SK-N-SH (cell line): ENCODE results near the gene B3GALT6. TPM values are rescaled to one million over a fixed set of nuclear protein-coding genes. Genes with fewer than 3 reads are reported as not detected.

Experiments used
- CTCF ChIA-PET: fragments of 300-600, 350-600 bp; formaldehyde crosslinking; extraction: SDS; loops from one replicate; lab custom pipeline; 2021; lab: Yijun Ruan, JAX
- POLR2A ChIA-PET: fragments of 350-600 bp; sonication (Branson Sonifier 250); formaldehyde crosslinking; extraction: SDS; loops from one replicate; lab custom pipeline; 2020; ENCODE audit warnings: antibody characterized with exemption, inconsistent platforms; lab: Yijun Ruan, JAX
- DNase-seq: peaks from one replicate; pipeline ENCODE4 v3.0.0; 2012
- H2AFZ ChIP-seq: fragments of 200-600 bp; sonication (generic); 2 replicates; pipeline ENCODE4 v1.8.1; 2016; ENCODE audit warnings: antibody characterized with exemption, mild to moderate bottlenecking, low read depth
- H3F3A ChIP-seq: fragments of 200-600 bp; sonication (generic); replicated peaks from 2 replicates; pipeline ENCODE3; 2016; ENCODE audit warnings: antibody characterized with exemption, mild to moderate bottlenecking; ENCODE audit not compliant: insufficient read depth
- H3K27ac ChIP-seq, 2 experiments: fragments of 200-500 bp in 1 of 2; fragments of 200-600 bp in 1 of 2; sonication (Bioruptor generic) in 1 of 2; sonication (generic), shearing (Covaris generic) in 1 of 2; 2 replicates each; pipeline versions ENCODE4 v1.5.1 to v1.6.1; 2014 to 2016; ENCODE audit warnings: low read depth in 2 of 2, inconsistent platforms in 1 of 2, low read length in 1 of 2, mild to moderate bottlenecking in 1 of 2, mixed read lengths in 1 of 2
- H3K27me3 ChIP-seq: fragments of 200-600 bp; sonication (generic), shearing (Covaris generic); 2 replicates; pipeline ENCODE4 v1.6.1; 2016; ENCODE audit warnings: mixed run types; ENCODE audit not compliant: insufficient read depth
- H3K36me3 ChIP-seq, 2 experiments: fragments of 200-500 bp in 1 of 2; fragments of 200-600 bp in 1 of 2; sonication (Bioruptor generic) in 1 of 2; sonication (generic) in 1 of 2; replicated peaks in 1 of 2; 2 replicates each; pipeline versions ENCODE3 to v1.5.1; 2014 to 2016; ENCODE audit warnings: low read length in 1 of 2, mild to moderate bottlenecking in 1 of 2; ENCODE audit not compliant: insufficient read depth in 2 of 2, control insufficient read depth in 1 of 2
- H3K4me1 ChIP-seq, 2 experiments: fragments of 200-500 bp in 1 of 2; fragments of 200-600 bp in 1 of 2; sonication (Bioruptor generic) in 1 of 2; sonication (generic), shearing (Covaris generic) in 1 of 2; 2 replicates each; pipeline versions ENCODE4 v1.5.1 to v1.6.1; 2014 to 2016; ENCODE audit warnings: low read depth in 1 of 2, low read length in 1 of 2, mixed run types in 1 of 2; ENCODE audit not compliant: insufficient read depth in 2 of 2, control insufficient read depth in 1 of 2
- H3K4me2 ChIP-seq: fragments of 200-600 bp; sonication (generic), shearing (Covaris generic); 2 replicates; pipeline ENCODE4 v1.6.1; 2017; ENCODE audit warnings: mixed run types
- H3K4me3 ChIP-seq, 2 experiments: fragments of 200-500 bp in 1 of 2; fragments of 200-600 bp in 1 of 2; sonication (Bioruptor generic) in 1 of 2; sonication (generic), shearing (Covaris generic) in 1 of 2; 2 replicates each; pipeline versions ENCODE4 v1.5.1 to v1.8.1; 2014 to 2016; ENCODE audit warnings: low read depth in 2 of 2, inconsistent platforms in 1 of 2, low read length in 1 of 2, mild to moderate bottlenecking in 1 of 2, mixed read lengths in 1 of 2, moderate library complexity in 1 of 2
- H3K79me2 ChIP-seq: fragments of 200-600 bp; sonication (generic); 2 replicates; pipeline ENCODE4 v1.8.1; 2017; ENCODE audit warnings: mild to moderate bottlenecking; ENCODE audit not compliant: insufficient read depth
- H3K9ac ChIP-seq: fragments of 200-600 bp; sonication (generic); 2 replicates; pipeline ENCODE4 v1.6.1; 2017; ENCODE audit warnings: mixed run types
- H3K9me2 ChIP-seq: fragments of 200-600 bp; sonication (generic); 2 replicates; pipeline ENCODE4 v1.6.1; 2017; ENCODE audit warnings: mixed run types
- H3K9me3 ChIP-seq: fragments of 200-600 bp; sonication (generic); 2 replicates; pipeline ENCODE4 v1.6.1; 2017; ENCODE audit warnings: mixed run types, mild to moderate bottlenecking, moderate library complexity
- H4K20me1 ChIP-seq: fragments of 200-600 bp; sonication (generic); 2 replicates; pipeline ENCODE4 v1.6.1; 2017; ENCODE audit warnings: mild to moderate bottlenecking, mixed run types; ENCODE audit not compliant: insufficient read depth
- CHD2 ChIP-seq: fragments of 150-350 bp; IDR thresholded peaks from 2 replicates; pipeline ENCODE4 v1.6.1; 2018; ENCODE audit warnings: low read length; ENCODE audit not compliant: partially characterized antibody
- ELF1 ChIP-seq: IDR thresholded peaks from 2 replicates; pipeline ENCODE4 v1.4.0; 2012
- MXI1 ChIP-seq: IDR thresholded peaks from 2 replicates; pipeline ENCODE4 v1.6.1; 2012; ENCODE audit warnings: mild to moderate bottlenecking, low read depth, low read length, improper control_type of control experiment
- NRF1 ChIP-seq: IDR thresholded peaks from 2 replicates; pipeline ENCODE4 v1.6.1; 2012; ENCODE audit warnings: low read depth, mild to moderate bottlenecking, low read length
- RCOR1 ChIP-seq: fragments of 150-350 bp; IDR thresholded peaks from 2 replicates; pipeline ENCODE4 v1.6.1; 2017; ENCODE audit warnings: antibody characterized with exemption, low read length
- RXRA ChIP-seq: IDR thresholded peaks from 2 replicates; pipeline ENCODE4 v1.4.0; 2012; ENCODE audit warnings: low read depth, mild to moderate bottlenecking, borderline replicate concordance
- TAF1 ChIP-seq: IDR thresholded peaks from 2 replicates; pipeline ENCODE4 v1.6.1; 2012; ENCODE audit warnings: low read depth, mild to moderate bottlenecking, low read length, moderate library complexity, borderline replicate concordance
- TEAD4 ChIP-seq: IDR thresholded peaks from 2 replicates; pipeline ENCODE4 v1.4.0; 2012; ENCODE audit warnings: mild to moderate bottlenecking, borderline replicate concordance; ENCODE audit not compliant: insufficient read depth
- YY1 ChIP-seq: IDR thresholded peaks from 2 replicates; pipeline ENCODE4 v1.4.0; 2012; ENCODE audit warnings: low read depth, mild to moderate bottlenecking
- WGBS: methylation state at CpG from one replicate; pipeline ENCODE4 v1.1.6; 2017; ENCODE audit warnings: low lambda C conversion rate; 5-methylcytosine and 5-hydroxymethylcytosine counted together
- polyA plus RNA-seq, 3 experiments: library from polyadenylated mRNA; depleted of rRNA; stranded (reverse); fragments of >200 nt; gene quantifications; 2 replicates each; pipeline ENCODE4 v1.2.3, GENCODE V29; 2012
- TF ChIP-seq, protein P1 (sequence below): IDR thresholded peaks from 2 replicates; pipeline ENCODE4 v1.6.1; 2012; ENCODE audit warnings: mild to moderate bottlenecking, low read depth, low read length, moderate library complexity
- TF ChIP-seq, protein P2 (sequence below): IDR thresholded peaks from 2 replicates; pipeline ENCODE4; 2012
- TF ChIP-seq, protein P3 (sequence below): fragments of 200-600 bp; sonication (generic); IDR thresholded peaks from 2 replicates; pipeline ENCODE4 v1.6.1; 2017; ENCODE audit warnings: antibody characterized with exemption, mild to moderate bottlenecking, moderate library complexity

B3GALT6 gene
- polyA plus RNA-seq, 1 of the 3 experiments (the other 2 are of a cell fraction), result 38.8 TPM

DNA sequence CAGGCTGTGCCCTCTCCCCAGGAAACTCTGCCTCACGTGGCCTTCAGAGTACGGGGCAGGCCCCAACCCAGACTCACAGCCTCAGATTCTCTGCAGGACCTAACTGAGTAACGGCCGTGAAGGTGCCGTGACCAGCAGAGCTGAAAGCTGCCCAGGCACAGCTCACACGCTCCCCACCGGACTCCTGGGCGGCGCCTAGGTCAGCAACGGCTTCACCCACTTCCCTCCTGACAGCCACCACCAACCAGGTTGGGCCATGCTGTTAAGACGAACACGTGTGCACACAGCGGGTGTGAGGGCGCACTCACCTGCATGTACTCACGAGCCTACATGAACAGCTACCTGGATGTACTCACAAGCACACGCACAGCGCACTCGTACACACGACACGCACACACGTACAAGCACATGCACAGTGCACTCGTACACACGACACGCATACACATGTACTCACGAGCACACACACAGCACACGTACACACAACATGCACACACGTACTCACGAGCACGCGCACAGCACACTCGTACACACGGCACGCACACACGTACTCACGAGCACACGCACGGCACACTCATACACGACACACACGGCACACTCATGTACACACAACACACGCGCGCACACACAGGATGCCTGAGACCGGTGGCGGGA lies 9.3 kb upstream of the B3GALT6 start:
- H3K27me3 ChIP-seq, result no peaks in the 10 kb centered on the region
- no peak for DNase-seq
- H3K9me3 ChIP-seq, result no peaks in the 10 kb centered on the region
- H3K27ac ChIP-seq, result no peak overlapping the region
- H3K4me3 ChIP-seq, result no peak overlapping the region
- no peaks in the 10 kb centered on the region for H4K20me1 ChIP-seq
- H2AFZ ChIP-seq, result no peak overlapping the region
- peaks cover 13% of the 10 kb centered on the region; the same call in 1 of the 2 replicates for H3K79me2 ChIP-seq
- no peaks in the 10 kb centered on the region for H3K9me2 ChIP-seq
- TF ChIP-seq ELF1, result no peak
- WGBS, result 93% methylated on average over 34 of the region's 44 CpGs
- peaks cover 0 to 53% of the 10 kb centered on the region in 2 experiments for H3K36me3 ChIP-seq
- no peaks in the 10 kb centered on the region for H3F3A ChIP-seq
- ChIA-PET CTCF (no interaction called here), POLR2A (no interaction called here)
- no peak overlapping the region for H3K4me2 ChIP-seq
- no peaks in the 10 kb centered on the region for H3K4me1 ChIP-seq
- H3K9ac ChIP-seq, result no peak overlapping the region

DNA sequence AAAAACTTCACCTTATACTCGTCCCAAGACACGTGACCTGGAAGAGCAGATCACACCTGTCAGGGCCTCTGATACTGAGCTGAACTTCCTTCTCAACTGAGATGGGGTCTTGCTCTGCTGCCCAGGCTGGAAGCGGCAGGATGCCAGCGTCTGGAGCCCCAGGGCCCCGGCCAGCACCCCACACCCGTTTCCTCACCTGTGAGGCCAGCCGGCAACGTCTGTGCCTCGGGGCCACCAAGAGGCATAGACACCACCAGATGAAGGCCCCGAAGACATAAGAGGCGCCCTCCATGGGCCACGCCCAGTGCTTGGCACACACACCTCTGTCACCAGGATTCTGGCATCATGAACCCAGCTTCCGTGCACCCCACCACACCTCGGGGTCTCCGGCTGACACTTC lies 8.7 kb upstream of the B3GALT6 start:
- Histone ChIP-seq H3K4me3 (no peak overlapping the region), H3K9me2 (no peaks in the 10 kb centered on the region), H2AFZ (no peak overlapping the region), H3K27ac (no peak overlapping the region), H3K9ac (no peak overlapping the region), H3K4me2 (no peak overlapping the region), H3K79me2 (peaks cover 18% of the 10 kb centered on the region; the same call in 1 of the 2 replicates), H3K9me3 (no peaks in the 10 kb centered on the region), H4K20me1 (no peaks in the 10 kb centered on the region), H3K36me3 (peaks cover 0 to 54% of the 10 kb centered on the region in 2 experiments), H3K4me1 (no peaks in the 10 kb centered on the region), H3K27me3 (no peaks in the 10 kb centered on the region), H3F3A (no peaks in the 10 kb centered on the region)
- POLR2A ChIA-PET, result no interaction called here
- DNase-seq, result no peak
- 98% methylated on average over 9 of the region's 15 CpGs for WGBS
- no peak for TF ChIP-seq NRF1
- no peak for TF ChIP-seq RCOR1
- TF ChIP-seq, protein P1, sequence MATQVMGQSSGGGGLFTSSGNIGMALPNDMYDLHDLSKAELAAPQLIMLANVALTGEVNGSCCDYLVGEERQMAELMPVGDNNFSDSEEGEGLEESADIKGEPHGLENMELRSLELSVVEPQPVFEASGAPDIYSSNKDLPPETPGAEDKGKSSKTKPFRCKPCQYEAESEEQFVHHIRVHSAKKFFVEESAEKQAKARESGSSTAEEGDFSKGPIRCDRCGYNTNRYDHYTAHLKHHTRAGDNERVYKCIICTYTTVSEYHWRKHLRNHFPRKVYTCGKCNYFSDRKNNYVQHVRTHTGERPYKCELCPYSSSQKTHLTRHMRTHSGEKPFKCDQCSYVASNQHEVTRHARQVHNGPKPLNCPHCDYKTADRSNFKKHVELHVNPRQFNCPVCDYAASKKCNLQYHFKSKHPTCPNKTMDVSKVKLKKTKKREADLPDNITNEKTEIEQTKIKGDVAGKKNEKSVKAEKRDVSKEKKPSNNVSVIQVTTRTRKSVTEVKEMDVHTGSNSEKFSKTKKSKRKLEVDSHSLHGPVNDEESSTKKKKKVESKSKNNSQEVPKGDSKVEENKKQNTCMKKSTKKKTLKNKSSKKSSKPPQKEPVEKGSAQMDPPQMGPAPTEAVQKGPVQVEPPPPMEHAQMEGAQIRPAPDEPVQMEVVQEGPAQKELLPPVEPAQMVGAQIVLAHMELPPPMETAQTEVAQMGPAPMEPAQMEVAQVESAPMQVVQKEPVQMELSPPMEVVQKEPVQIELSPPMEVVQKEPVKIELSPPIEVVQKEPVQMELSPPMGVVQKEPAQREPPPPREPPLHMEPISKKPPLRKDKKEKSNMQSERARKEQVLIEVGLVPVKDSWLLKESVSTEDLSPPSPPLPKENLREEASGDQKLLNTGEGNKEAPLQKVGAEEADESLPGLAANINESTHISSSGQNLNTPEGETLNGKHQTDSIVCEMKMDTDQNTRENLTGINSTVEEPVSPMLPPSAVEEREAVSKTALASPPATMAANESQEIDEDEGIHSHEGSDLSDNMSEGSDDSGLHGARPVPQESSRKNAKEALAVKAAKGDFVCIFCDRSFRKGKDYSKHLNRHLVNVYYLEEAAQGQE, result no peak
- TF ChIP-seq YY1, result no peak
- TF ChIP-seq CHD2, result no peak
- TF ChIP-seq, protein P2, sequence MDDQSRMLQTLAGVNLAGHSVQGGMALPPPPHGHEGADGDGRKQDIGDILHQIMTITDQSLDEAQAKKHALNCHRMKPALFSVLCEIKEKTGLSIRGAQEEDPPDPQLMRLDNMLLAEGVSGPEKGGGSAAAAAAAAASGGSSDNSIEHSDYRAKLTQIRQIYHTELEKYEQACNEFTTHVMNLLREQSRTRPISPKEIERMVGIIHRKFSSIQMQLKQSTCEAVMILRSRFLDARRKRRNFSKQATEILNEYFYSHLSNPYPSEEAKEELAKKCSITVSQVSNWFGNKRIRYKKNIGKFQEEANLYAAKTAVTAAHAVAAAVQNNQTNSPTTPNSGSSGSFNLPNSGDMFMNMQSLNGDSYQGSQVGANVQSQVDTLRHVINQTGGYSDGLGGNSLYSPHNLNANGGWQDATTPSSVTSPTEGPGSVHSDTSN, result no peak
- TF ChIP-seq, protein P3, sequence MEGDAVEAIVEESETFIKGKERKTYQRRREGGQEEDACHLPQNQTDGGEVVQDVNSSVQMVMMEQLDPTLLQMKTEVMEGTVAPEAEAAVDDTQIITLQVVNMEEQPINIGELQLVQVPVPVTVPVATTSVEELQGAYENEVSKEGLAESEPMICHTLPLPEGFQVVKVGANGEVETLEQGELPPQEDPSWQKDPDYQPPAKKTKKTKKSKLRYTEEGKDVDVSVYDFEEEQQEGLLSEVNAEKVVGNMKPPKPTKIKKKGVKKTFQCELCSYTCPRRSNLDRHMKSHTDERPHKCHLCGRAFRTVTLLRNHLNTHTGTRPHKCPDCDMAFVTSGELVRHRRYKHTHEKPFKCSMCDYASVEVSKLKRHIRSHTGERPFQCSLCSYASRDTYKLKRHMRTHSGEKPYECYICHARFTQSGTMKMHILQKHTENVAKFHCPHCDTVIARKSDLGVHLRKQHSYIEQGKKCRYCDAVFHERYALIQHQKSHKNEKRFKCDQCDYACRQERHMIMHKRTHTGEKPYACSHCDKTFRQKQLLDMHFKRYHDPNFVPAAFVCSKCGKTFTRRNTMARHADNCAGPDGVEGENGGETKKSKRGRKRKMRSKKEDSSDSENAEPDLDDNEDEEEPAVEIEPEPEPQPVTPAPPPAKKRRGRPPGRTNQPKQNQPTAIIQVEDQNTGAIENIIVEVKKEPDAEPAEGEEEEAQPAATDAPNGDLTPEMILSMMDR, result no peak
- TF ChIP-seq TEAD4, result no peak
- no peak for TF ChIP-seq MXI1
- TF ChIP-seq TAF1, result no peak
- TF ChIP-seq RXRA, result no peak
- CTCF ChIA-PET, result interaction anchor here (7.4 kb wide), 1 partner anchor 101 kb away, joined by 37 read pairs; no protein-coding TSS in a partner anchor
